HG02642 (cell line): ENCODE data around the gene ANKRD12.

Source experiments
- ATAC-seq: cut with Tn5 transposase; IDR thresholded peaks from one replicate; pipeline ENCODE4 v1.9.1; 2021; ENCODE audit warnings: mild to moderate bottlenecking; ENCODE audit not compliant: unreplicated experiment, poor library complexity

The ANKRD12 gene

DNA sequence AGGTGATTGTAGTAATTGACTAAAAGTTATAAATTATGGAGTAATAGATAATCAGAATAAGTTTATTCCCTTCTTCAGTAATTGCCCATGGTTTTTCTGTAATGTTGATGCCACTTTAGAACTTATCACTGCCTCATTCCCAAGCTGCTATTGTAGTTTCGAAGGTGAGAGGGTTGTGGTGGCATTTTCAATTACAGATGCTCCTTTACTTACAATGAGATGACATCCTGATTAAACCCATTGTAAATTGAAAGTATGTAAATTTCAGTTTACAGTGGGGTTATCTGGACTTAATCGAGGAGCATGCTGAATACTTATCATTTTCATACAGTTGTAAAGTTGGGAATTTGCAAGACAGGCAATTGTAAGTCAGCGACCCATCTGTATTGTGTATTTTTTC is 31.2 kb upstream of the ANKRD12 start:
- no peak for ATAC-seq

DNA sequence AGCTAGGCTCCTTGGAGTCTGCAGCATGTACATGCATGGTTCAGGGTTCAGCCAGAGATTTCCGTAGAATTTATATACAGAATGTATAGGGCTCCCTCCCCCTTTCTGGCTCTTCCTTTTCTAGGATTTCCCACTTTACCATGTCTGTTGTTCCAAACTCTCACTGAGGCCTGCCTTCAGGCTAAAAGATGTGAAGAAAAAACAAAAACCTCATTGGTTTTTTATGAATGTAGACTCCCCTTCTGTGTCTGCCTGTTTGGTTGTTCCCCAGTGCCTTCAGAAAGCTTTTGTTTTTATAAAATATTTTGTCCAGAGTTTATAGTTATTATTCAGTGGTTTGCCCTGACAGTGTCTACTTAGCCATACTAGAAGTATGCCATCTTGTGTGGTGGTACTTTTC is 30.5 kb upstream of the ANKRD12 start:
- ATAC-seq: no peak

DNA sequence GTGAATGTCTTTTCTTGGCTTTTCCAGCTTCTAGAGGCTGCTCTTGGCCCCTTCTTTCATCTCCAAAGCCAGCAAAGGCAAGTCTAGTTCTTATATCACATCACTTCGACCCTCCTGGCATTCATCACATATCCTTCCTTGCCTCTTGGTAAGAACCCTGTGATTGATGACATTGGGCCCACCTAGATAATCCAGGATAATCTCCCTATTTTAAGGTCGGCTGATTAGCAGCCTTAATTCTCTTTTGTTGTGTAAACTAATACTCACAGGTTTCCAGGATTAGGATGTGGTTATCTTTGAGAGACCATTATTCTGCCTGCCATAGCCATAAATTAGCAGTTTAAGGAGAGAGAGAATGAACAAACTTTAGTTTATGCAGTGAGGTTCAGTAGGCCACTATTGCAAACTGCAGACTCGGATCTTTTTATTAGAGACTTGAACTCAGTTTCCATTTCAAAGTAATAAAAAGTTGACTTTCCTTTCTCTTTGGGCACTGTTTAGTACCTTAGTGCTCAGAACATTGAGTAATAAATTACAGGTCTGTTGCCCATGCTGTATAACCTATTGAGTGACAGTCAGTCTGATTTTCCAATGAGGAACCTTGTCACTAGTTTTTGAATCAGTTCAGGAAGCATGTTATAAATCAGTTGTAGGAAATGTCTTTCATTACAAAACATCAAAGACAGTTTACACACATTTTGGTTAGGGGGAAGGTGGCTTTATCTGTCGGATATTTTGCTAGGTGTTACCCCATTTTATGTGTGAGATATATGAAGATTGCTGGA is 29.6 kb upstream of the ANKRD12 start:
- ATAC-seq: no peak

DNA sequence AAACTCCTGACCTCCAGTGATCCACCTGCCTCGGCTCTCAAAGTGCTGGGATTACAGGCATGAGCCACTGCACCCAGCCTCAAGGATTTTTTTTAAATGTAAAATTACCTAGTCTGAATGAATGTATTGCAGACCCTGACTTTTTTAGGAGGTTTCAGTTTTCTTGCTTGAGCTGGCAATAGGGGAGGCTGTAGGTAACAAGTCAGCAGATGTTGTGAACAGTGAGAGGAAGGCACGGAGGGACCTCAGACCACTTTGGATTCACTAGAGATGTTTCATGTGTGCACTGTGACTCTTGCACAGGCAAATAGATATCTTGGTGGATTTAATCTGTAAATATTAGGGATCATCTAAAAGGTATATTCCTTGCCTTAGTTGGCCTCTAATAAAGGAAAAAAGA is 27.7 kb upstream of the ANKRD12 start:
- no peak for ATAC-seq

DNA sequence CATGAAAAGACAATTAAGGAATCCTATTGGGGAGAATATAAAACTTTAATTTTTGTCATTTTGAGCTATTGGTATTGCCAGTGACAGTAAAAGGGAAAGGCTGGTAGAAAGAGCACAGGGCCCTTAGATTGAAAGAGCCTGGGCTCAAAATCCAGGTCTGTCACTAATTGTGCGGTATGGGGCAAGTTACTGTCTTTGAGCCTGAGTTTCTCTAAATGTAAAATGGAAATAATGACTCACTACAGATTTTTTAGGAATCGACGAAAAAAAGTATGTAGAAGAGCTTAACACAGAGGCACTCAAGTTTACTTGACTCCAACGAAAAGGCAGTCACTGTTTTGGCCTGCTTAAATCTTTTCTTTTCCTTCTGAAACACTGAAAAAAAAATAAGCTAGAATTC is 27.1 kb upstream of the ANKRD12 start:
- ATAC-seq: no peak

DNA sequence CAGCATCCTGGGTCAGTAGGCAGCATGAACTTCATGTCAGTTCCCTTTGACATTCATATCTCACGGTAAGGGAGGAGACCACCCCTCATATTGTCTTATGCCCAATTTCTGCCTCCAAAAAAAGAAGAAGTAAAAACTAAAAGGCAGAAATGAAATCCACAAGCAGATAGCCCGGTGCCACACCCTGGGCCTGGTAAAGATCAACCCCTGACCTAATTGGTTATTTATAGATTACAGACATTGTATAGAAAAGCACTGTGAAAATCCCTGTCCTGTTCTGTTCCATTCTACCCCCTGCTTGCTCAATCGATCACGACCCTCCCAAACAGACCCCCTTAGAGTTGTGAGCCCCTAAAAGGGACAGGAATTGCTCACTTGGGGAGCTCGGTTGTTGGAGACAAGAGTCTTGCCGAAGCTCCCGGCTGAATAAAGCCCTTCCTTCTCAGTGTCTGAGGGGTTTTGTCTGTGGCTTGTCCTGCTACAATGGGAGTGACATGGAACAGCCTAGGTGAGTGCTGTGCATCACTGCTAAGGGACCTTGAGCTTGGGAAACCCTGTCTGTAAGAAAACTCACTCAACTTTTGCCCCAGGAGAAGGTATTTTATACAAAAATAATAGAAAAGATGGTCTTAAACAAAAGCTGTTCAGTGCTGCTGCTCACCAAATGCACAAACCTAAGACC is 23.0 kb upstream of the ANKRD12 start:
- no peak for ATAC-seq

DNA sequence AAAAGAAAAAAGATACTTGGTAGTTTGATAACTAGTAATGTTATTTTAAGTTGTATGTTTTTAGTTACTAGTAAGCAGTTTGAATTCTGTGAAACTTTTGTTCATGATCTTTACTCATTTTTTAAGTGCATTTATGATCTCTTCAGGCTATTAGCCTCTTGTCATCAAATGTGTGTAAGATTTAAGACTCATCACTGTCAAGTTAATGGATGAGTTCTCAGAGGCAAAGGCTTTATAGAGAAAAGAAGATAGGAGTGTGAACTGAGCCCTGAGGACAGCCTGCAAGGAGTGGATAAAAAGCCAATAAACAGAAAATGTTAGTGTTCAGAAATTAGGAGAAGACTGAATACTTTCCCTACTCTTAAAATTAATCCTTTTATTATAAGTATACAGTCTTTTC is 20.6 kb upstream of the ANKRD12 start:
- ATAC-seq: no peak

DNA sequence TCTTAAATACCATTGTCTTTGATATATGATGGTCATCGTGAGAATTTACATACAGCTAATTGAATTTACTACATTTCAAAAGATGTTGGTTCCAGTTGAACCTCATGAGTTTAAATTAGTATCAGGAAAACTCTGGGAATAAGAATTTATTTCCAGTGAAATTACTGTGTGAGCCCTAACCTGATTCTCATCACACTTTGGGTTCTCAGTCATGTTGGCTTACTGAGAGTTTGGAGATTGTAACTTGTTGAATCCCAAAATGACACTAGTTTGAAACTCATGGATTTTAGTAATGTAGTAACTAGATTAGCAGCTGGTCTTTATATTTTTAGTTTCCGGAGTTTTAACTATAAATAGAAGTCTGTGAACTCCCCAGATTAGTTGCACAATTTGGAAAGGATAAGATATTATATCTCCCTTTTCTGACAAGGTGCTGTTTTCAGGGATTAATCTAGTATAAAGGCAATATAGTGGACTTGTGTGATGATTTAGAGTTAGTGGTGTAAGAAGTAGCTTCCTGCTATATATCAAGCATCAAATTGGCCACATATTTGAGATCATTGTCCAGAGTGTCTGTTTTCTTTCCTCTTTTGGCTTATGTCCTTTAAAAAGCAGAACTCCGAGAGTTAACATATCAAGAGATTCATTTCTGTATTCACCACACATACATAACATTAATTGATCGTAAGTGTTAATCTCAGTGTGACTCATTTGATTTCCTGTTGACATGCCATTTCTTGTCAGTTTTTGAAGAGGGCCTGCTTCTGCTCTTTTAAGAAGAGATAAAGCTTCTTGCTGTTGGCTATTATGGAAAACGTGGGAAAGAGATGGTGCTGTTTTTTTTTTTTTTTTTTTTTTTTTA is 18.4 kb upstream of the ANKRD12 start:
- no peak for ATAC-seq

DNA sequence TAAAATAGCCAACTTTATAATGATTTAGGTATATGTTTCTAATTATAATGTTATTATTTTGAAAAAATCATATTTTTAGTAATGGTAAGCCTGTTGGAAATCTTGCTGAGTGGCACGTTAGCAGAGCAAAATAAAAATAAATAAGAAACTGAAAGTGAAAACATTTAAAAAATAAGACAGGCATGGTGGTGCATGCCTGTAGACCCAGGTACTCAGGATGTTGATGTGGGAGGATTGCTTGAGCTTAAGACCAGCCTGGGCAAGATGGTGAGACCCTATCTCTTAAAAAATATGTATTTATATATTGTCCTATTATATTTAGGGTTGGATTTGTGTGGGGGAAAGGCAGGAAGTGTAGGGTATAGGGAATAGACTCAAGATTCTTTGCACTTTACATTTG is 15.8 kb upstream of the ANKRD12 start:
- ATAC-seq: no peak

DNA sequence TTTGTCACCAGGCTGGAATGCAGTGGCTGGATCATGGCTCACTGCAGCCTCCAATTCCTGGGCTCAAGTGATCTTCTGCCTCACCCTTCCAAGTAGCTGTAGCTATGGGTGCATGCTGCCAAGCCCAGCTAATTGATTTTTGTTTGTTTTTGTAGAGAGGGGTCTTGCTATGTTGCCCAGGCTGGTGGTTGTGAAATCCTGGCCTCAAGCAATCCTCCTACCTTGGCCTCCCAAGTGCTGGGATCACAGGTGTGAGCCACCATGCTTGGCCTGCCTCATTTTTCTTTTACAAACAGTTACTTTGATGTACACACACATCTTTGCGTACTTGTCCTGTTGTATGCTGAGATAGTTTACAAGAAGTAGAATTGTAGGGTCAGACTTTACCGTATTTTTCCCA is 13.1 kb upstream of the ANKRD12 start:
- no peak for ATAC-seq

DNA sequence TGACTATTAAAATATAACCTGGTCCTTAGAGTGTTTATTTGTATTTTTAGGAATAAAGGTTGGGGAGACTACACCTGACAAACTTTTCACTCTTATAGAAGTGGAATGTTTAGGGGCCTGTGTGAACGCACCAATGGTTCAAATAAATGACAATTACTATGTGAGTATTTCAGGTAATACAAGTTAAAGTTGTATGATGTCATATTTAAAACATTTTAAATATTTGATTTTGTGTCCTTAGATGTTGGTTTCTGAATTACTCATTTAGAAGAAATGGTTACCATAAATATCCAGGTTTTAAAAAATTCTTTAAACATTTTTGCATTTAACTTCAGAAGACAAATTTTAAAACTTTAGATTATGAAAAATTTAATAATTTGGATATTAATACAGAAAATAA is 11.8 kb upstream of the ANKRD12 start:
- ATAC-seq: no peak

DNA sequence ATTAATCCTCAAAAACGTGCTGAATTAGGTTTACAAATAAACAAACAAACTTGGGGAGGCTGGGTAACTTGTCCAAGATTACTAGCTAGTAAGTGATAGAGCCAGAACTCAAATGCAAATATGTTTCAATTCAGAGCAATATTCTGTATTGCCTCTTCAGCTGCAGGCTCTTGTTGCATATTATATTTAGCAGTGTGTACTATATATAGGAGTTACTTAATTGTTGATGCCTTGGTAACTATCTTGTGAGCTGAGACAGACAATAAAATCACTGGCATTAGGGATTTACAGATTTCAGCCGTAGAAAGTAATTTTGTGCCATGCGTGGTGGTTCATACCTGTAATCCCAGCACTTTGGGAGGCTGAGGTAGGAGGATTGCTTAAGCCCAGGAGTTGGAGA is 10.2 kb upstream of the ANKRD12 start:
- ATAC-seq: no peak

DNA sequence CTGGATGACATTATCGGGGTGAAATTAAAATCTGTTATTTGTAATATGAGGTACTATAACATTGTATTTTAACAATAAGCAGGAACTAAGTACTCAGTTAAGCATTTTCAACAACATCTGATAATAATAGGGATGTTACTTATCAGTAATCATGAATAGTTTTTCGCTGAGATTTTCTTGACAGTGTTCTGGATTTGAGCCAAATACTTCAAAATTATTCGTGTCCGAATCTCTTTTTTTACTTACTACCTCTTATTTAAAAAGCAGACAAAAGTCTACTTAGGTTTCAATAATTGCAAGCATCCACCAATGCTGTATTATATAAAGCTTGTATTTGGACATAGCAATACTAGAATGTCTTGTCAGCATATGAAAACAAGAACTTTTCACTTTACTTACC is 6.4 kb upstream of the ANKRD12 start:
- no peak for ATAC-seq

DNA sequence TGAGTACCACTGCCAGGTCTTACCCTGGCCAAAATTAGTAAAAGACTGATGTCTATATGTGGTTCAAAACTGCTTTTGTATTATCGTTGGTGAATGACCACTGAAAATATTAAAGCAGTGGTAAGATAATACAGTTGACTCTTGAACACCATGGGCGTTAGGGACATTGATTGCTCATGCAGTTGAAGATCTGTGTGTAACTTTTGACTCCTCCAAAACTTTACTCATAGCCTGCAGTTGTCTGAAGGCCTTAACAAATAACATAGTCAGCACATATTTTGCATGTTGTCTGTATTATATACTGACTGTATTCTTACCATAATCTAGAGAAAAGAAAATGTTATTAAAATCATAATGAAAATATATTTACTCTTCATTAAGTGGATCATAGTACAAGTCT is 5.8 kb upstream of the ANKRD12 start:
- no peak for ATAC-seq

DNA sequence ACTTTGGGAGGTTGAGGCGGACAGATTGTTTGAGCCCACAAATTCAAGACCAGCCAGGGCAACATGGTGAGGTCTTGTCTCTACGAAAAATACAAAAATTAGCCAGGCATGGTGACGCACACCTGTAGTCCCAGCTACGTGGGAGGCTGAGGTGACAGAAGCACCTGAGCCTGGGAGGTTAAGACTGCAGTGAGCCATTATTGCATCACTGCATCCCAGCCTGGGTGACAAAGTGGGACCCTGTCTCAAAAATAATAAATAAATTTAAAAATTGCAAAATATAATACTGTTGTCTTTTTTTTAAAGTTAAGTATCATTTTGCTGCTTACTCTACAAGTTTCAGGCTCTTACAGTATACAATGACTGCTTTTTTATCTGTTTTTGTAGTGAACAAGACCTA is 4.0 kb upstream of the ANKRD12 start:
- ATAC-seq: no peak

DNA sequence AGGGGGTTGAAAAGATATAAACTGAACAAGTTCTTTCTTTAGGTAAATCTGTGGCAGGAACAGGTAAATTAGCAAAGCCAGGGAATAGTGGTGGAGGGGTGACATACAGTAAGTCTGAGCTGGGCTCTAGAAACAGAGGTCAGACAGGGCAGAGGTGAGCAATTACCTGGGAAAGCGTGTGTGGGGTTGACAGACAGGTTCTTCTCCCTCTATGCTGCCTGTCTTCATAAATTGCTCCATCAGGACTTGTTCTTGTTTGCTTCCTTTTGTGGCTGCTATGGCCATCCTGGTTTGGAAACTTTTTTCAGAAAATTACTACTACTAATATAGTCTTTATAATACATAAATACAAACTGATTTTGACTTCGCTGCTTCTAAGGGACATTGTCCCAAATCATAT is 3.4 kb upstream of the ANKRD12 start:
- no peak for ATAC-seq

DNA sequence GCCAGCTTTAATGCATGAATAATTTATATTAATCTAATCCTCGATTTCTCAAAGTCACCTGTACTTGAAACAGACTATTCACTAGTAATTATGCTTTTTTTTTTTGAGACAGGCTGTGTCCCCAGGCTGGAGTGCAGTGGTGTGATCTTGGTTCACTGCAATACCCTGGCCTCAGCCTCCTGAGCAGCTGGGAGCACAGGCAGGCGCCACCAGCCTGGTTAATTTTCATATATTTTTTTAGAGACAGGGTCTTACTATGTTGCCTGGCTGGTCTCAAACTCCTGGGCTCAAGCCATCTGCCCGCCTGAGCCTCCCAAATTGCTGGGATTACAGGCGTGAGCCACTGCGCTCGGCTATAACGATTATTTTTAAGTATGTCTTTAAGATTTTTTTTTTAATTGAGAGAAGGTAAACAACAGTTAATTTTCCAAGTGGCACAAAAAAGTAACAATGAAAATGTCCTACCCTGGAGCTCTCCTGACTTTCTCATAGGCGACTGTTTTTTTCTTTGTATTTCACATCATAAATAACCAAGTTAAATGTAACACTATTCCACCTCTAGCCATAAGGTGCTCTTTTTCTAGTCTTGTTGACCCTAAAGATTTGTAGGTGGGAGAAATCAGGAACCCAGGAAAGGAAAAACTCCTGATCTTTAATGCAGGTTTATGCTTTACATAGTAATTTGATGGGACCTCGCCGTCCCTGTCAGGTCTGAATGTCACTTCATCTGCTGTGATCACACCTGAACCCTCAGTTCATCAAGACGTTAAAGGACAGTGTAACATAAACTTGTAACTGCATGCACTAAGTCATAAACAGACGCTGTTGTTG is 1.3 kb upstream of the ANKRD12 start:
- ATAC-seq: no peak

DNA sequence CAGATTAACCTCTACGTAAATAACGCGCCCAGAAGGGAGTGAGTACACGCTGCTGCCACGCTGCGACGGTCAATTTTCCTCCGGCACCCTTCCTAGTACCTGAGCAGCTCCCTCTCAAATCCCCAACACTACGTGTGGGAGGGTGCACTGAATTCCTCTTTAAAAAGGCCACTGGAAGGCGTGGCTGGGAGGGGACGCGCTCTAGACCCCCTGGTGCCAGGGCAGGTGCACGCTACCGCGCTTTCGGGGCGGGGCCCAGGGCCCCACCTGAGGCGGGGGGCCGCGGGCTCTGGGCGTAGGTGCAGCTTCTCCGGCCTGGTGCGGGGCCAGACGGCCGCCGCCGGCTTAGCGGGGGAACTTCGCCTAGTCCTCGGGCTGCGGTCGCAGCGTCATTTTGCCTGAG is 668 bp upstream of the ANKRD12 start:
- peak; percentile 17 for ATAC-seq

DNA sequence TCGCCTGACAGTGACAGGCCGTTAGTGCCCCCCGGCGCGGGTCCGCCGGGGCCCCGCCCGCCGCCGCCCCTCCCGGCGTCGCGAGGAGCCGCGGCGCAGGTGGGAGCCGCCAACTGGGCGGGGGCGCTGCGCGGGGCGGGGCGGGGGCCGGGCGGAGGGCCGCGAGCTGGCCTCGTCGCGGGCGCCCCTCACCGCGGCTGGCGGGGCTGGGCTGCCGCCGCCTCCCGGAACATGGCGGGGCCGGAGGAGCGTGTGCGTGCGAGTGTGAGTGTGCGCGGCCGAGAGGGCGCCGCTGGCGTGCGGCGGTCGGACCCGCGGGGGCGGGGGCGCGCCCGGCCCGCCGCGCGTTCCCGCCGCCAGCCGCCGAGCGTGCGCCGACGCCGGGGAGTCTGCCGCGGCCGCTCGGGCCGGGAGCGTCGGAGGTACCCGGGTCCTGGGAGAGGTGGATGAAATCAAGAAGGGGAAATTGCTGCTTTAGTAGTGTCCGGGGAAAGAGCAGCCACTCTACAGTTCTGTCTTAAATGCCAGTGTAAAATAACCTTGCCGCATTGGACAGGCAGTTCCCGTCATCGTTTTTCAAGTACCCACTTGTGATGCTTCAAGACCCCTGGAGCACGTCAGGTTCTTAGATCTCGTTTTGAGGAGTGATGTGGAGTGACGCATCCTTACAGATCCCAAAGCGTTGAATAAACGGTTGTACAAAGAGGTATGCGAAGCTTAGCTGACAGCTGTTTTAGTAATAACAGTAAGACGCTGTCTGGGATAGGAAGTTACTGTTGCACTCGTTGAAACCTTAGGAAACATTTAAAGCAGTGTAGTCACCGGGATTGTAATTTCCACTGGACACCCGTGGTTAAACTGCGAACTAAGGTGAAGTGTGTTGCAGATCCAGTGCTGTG is 836 bp downstream of the ANKRD12 start:
- ATAC-seq: peak; percentile 45
